ENCODE measurements around the gene COPS7A.

- TF ChIP-seq CTCF (IDR thresholded peaks at IDR 0.05 in 8 of 11, conservative IDR thresholded peaks at IDR 0.05 in 3 of 11) (no peak), POLR2AphosphoS5 (IDR thresholded peaks at IDR 0.05) (no peak)
Observed at GRCh38 chr12:6698352-6699046, 25.3 kb upstream of the COPS7A start.

Data from spleen (tissue), 7 donors.